Endometrial microvascular endothelial cells (primary cell): ENCODE results near the gene NPEPPS. TPM values are rescaled to one million over a fixed set of nuclear protein-coding genes. Genes with fewer than 3 reads are reported as not detected.

Experiments
- in situ Hi-C: cut with HindIII; loops from 2 replicates; pipeline ENCODE4 v1.10.0; 2017; ENCODE audit warnings: low sequenced_read_pairs, low pct_unique_long_range_greater_than_20kb; ENCODE audit errors: inconsistent ontology term
- total RNA-seq: library from RNA; depleted of rRNA; stranded (reverse); fragments of >200 nt; gene quantifications from one replicate; pipeline ENCODE4 v1.2.3, GENCODE V29; 2015; ENCODE audit errors: inconsistent ontology term

NPEPPS gene
- total RNA-seq, 1 donor from 2014 or later: 61.0 TPM

GRCh38 chr17:47621293-47622179, 90.6 kb downstream of the NPEPPS start:
- in situ Hi-C loops: no loop called here

GRCh38 chr17:47622180-47622549, 91.3 kb downstream of the NPEPPS start:
- in situ Hi-C loops: no loop called here

DNA sequence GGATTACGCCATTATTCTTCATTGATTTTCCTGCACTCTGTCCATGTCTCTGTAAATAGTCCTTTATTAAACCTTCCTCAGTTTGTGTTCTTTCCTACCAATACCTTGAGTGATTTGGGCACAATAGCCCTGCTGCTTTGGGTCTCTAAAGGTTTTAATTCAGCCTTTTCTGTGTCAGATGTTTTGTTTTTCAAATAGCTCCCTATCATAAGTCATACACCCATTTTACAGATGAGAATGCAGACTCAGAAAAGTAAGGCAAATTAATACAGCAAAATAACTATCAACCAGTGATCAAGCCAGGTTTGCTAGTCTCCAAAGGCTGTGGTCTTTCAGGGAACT, 93.8 kb downstream of the NPEPPS start:
- in situ Hi-C loops: no loop called here

DNA sequence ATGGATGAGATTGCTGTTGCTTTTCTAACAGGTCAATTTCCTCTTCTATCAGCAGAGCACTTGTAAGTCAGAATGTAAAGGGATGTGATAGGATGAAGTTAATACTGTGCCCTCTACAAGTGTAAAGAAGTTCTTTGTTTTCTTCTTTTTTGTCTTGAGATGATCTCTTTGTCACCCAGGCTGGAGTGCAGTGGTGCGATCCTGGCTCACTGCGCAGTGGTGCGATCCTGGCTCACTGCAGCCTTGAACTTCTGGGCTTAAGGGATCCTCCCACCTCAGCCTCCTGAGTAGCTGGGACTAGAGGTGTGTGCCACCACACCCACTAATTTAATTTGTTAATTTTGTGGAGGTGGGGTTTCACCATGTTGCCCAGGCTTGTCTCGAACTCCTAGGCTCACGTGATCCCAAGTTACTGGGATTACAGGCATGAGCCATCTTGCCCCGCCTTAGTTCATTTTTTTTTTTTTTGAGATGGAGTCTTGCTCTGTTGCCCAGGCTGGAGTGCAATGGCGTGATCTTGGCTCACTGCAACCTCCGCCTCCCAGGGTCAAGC, 97.2 kb downstream of the NPEPPS start:
- in situ Hi-C loops: no loop called here

GRCh38 chr17:47629826-47630225, 98.9 kb downstream of the NPEPPS start:
- in situ Hi-C loops: no loop called here

DNA sequence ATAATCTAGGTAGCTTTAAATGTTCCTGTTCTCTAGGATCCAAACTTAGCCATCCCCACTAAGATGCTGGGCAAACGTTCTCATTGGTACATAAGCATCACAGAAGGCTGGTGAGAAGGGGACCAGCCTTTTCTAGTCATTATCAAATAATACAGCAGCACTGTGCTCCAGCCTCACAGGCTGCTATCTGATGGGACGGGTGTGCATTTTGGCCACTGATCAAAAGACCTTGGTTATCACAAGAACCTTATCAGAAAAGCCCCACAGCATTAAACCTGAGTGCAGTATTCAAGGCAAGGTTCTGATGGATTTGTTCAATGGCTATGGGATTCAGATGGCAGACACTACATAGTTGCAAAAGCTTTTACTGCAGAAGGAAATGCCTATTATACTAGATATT, 99.7 kb downstream of the NPEPPS start:
- in situ Hi-C loops: no loop called here

DNA sequence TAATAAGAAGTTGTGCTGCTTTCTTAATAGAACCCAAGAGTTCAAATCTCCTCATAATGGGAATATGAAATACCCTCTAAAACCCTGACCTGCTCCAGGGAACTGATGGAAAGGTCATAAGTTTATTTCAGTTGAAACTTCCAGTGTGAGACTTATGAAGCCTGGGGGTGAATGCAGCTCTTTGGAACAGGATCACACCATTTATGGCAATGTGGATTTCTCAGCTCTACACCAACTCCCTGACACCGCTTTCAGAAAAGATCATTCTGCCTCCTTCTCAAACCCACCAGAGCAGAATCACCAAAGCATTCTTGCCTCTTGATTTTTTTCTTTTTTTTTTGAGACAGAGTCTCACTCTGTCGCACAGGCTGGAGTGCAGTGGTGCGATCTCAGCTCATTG, 102.1 kb downstream of the NPEPPS start:
- in situ Hi-C loops: no loop called here

DNA sequence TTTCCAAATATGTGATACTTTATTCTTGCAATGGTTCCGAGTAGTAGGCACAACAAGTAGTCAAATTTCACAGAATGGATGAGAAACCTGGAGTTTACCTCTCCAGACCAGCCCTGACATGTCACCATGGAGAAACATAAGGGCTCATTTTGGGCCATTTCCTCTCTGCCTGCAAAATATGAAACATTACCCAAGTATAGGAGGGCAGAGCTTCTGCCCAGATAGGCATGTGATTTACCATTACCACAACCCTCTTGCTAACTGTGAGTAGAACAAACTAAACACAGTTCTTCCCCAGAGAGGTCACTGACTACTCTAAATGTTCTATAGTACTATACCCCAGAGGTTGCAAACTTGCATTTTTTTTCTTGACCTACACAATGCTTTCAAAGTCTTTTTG, 103.1 kb downstream of the NPEPPS start:
- in situ Hi-C loops: no loop called here

- in situ Hi-C loops: no loop called here
Measured at GRCh38 chr17:47634870-47635269, 104.0 kb downstream of the NPEPPS start.

DNA sequence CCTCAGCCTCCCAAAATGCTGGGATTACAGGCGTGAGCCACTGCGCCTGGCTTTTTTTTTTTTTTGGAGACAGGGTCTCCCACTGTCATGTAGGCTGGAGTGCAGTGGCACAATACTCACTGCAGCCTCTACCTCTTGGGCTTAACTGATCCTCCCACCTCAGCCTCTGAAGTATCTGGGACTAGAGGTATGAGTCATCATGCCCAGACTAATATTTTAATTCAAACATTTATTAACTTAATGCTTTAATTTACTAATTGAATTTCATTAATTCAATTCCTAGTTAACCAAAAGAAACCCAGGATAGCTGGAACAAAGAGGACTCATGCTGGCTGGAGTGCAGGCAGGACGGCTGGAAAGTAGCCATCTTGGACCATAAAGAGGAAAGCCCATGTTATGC, 104.8 kb downstream of the NPEPPS start:
- in situ Hi-C loops: no loop called here

- in situ Hi-C loops: no loop called here
Measured at GRCh38 chr17:47636273-47637030, 105.5 kb downstream of the NPEPPS start.

- in situ Hi-C loops: no loop called here
Measured at GRCh38 chr17:47638903-47639302, 108.0 kb downstream of the NPEPPS start.

- in situ Hi-C loops: no loop called here
Measured at GRCh38 chr17:47640076-47640475, 109.2 kb downstream of the NPEPPS start.

GRCh38 chr17:47641202-47641601, 110.3 kb downstream of the NPEPPS start:
- in situ Hi-C loops: no loop called here

DNA sequence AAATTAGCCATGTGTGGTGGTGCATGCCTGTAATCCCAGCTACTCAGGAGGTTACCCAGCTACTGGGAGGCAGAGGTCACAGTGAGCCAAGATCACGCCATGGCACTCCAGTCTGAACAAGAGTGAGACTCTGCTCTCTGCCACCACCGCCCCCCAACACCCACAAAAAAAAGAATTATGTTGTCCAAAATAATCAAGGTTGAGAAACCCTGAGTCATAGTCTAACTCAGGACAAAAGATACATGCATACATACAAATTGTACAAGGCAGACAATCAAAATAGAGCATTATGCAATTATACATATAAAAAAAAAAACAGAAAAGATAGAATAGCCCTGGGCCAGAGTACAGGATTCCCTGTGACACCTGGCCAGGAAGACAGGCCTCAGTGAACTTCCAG, 112.2 kb downstream of the NPEPPS start:
- in situ Hi-C loops: no loop called here

DNA sequence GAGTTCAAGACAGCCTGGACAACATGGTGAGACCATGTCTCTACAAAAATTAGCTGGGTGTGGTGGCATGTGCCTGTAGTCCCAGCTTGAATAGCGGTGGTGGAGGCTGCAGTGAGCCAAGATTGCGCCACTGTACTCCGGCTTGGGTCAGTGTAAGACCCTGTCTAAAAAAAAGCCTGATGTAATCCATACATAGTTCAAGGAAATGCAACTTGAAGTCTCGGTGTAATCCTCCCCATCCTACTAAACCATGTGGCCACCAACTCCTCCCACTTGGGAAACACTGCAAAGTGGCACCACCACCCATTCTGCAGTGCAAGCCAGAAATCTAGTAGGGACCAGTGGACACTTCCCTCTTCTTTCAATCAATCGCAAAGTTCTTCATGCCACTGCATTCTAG, 113.4 kb downstream of the NPEPPS start:
- in situ Hi-C loops: no loop called here

DNA sequence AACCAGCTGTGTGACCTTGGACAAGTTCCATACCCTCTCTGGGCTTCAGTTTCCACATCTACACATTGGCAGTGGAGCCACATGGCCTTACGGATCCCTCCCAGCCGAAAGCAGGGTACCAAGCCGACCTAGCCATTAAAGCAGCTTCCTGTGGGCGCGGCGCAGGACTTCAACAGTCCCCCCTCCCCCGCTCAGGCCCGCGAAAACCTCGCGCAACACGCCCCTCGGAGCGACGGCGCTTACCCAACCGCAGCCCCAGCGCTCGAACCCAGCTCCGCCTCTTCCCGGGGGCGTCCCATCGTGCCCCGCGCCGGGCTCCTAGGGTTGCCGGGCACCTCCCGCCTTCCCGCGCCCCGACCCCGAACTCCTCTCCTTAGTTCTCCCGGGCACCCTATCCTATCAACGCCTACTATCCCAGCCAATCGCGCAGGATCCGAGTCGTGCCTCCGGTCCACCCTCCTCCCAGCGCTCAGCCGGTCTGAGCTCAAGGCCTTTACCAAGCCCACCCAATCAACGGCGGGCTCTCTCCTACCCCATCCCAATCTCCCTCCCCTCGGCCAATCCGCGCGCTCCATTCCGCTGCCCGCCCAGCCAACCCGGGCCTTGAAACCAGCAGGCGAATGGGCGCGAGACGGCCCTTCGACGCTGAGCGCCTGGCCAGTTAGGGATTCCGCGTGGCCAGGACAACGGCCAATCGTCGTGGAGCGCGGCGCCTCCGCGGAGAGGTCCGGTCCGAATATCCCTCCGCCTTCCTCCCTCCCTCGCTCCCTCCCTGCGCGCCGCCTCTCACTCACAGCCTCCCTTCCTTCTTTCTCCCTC, 118.5 kb downstream of the NPEPPS start, which contains the start of gene KPNB1:
TSS of gene KPNB1 (plus strand) at position 767 of the 819 bp plus-strand sequence. CDS start 326 bp downstream, outside the sequence.
- in situ Hi-C loops: no loop called here

- in situ Hi-C loops: no loop called here
Measured at GRCh38 chr17:47649972-47650524, 119.1 kb downstream of the NPEPPS start.
